ENCODE data around the gene HPCAL1.

DNA sequence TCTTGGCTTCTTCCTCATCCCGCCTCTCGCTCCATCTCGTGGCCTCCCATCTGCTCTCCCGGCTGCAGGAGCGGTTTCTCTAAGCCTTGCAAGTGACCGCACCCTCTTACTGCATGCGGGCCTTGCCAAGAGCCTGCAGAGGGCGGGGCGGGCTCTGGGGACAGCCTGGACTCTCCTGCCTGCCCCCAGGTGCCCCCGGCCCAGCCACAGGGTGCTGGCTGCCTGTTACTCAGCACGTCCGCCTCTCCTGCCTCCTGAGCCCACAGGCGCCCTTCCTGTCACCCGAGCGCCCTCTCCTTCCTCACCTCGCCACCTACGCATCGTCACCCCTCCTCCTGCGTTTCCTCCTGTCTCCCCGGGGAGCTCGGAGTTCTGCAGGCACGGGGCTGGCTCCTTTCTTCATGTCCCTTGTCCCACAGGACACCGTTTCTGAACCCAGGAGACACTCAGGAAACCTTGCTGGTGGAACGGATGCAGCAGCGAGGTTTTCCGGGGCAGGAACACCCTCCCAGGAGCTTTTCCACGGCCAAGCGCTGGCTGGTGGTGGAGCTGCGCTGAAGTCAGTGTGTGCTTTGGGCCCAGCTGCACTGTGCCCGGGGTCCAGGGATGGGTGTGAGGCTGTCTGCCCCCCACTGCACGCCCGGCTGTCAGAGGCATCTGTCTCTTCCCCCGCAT is 28.5 kb downstream of the HPCAL1 start:
- TF ChIP-seq, protein P1, sequence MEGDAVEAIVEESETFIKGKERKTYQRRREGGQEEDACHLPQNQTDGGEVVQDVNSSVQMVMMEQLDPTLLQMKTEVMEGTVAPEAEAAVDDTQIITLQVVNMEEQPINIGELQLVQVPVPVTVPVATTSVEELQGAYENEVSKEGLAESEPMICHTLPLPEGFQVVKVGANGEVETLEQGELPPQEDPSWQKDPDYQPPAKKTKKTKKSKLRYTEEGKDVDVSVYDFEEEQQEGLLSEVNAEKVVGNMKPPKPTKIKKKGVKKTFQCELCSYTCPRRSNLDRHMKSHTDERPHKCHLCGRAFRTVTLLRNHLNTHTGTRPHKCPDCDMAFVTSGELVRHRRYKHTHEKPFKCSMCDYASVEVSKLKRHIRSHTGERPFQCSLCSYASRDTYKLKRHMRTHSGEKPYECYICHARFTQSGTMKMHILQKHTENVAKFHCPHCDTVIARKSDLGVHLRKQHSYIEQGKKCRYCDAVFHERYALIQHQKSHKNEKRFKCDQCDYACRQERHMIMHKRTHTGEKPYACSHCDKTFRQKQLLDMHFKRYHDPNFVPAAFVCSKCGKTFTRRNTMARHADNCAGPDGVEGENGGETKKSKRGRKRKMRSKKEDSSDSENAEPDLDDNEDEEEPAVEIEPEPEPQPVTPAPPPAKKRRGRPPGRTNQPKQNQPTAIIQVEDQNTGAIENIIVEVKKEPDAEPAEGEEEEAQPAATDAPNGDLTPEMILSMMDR (IDR thresholded peaks at IDR 0.05; ENCODE audit: extremely low read depth in 1 of 2, insufficient read depth in 1 of 2, low read depth in 1 of 2, low read length in 2 of 2) = peak in 1 of 2 donors; percentile 9
- TF ChIP-seq JUN (IDR thresholded peaks at IDR 0.05; ENCODE audit: borderline replicate concordance, insufficient read depth, insufficient read length, low read depth) = no peak

Data from endothelial cell of umbilical vein (primary cell).